NCI-H128 (cell line): ENCODE measurements around the gene ATF7IP.
"Not testable (repeated sequence)": the region's sequence is repeated elsewhere in the genome, so short reads cannot be mapped to it uniquely, and the experiment has no call there.

Source experiments
- DNase-seq: peaks from one replicate; lab custom pipeline; 2025; ENCODE audit not compliant: unreplicated experiment; lab: John Stamatoyannopoulos, UW

Gene ATF7IP

DNA sequence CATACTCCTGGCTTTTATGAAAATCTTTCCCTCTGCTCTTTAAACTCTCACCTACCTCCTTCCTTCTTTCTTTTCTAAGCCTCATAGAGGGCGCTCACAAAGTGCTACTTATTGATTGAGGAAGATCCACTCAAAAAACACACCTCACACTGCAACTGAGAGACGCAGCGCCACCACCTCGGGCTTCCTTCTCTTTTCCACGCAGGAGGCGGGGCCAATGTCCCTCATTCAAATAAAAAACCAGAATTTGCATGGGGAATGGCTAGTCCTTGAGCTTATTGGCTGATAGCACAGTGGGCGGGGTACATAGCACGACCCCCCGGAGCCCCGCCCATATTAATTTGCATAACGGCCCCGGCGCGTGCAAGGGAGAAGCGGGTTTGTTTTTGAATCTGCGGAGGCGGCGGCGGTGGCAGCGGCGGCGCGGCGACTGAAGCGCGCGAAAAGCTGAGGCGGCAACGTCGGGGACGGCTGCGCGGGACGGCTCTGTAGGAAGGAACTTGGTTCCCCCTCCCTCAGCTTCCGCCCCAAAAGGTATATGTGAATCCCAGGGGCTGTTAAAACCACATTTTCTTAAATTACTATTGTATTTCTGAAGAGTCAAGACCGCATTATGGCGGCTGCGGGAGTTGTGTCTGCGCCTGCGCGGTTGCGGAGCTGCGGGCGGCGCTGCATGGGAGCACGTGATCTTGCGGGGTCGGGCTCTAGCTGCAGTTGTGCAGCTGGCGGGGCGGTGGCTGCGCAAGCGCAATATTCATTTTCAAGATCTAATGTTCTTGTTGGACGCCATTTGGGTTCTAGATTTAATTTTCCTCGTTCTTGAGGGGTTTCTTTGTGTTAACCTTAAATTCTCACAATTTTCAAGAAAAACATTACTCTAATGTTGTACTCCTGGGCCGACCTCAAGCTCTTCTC lies at the start of gene ATF7IP:
Gene ATF7IP (plus strand): TSS at position 389 of the 915 bp plus-strand sequence. CDS start 58,234 bp downstream, outside the sequence.
- peak; percentile 90 for DNase-seq

GRCh38 chr12:14317362-14318146 lies 47.9 kb upstream of the ATF7IP start:
- DNase-seq: no peak

GRCh38 chr12:14319704-14320427 lies 45.6 kb upstream of the ATF7IP start:
- not testable (repeated sequence) for DNase-seq

DNA sequence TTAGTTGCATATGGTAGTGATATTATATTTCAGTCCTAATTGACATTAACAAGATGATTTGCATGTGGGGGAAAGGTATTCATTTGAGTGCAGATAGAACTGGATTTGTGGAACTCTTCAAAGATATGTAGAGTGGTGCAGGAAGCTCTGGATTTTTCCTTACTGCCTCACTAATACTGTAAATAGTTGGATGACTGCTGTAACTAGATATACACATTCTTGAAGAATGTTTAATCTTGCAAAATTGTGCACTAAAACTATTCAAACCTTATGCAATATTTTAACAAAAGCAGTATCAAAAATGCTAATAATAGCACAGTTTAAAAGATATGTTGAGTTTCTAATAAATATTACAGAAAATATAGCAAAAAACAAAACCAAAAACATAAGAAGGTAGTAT lies 43.1 kb upstream of the ATF7IP start:
- no peak for DNase-seq

DNA sequence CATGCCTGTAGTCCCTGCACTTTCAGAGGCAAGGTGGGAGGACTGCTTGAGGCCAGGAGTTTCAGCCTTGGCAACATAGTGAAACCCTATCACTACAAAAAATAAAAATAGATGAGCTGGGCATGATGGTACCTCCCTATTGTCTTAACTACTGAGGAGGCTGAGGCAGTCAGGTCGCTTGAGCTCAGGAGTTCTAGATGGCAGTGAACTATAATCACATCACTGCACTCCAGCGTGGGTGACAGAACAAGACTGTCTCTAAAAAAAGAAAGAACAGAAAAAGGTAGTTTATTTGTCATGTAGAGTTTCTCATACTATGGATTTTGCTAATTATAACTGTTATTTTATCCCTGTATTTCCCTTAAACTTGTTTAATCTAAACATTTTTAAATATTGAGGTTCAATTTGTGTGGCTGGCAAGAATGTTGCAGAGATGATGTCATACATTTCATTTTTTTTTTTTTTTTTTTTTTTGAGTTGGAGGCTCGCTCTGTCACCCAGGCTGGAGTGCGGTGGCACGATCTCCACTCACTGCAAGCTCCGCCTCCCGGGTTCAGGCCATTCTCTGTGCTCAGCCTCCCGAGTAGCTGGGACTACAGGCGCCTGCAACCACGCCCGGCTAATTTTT lies 39.7 kb upstream of the ATF7IP start:
- DNase-seq: no peak

DNA sequence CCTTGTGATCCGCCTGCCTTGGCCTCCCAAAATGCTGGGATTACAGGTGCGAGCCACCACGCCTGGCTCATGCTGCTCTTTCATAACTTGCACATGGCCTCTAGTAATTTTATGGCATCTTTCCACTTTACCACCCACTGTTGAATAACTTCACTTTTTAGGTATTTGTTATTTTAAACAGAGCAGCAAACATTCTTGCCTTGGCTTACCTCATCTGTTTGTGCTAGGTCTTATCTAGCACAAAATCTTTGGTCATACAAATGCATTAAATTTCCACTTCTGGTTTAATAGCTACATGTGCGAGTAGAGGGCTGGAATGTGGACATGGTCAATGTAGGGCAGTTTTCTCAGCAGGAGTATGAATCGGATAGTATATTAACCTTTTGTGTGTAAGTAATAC lies 38.8 kb upstream of the ATF7IP start:
- DNase-seq: no peak

- no peak for DNase-seq
These were observed 37.8 kb upstream of the ATF7IP start for GRCh38 chr12:14327711-14328110.

DNA sequence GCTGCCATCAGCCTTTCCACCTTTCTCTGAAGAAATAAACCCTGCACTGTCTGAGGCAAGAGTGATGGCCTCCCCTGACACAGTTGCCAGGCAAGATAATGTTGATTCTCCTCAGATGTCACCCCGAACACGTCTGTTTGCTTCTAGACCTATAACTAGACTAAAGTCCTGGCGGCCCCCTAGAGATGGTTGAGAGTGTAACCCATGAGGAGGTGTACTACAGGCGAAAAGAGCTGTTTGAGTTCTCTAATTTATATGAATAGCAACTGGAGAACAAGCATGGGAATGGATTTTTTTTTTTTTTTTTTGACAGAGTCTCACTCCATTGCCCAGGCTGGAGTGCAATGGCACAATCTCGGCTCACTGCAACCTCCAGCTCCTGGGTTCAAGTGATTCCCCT lies 33.0 kb upstream of the ATF7IP start:
- DNase-seq: no peak

DNA sequence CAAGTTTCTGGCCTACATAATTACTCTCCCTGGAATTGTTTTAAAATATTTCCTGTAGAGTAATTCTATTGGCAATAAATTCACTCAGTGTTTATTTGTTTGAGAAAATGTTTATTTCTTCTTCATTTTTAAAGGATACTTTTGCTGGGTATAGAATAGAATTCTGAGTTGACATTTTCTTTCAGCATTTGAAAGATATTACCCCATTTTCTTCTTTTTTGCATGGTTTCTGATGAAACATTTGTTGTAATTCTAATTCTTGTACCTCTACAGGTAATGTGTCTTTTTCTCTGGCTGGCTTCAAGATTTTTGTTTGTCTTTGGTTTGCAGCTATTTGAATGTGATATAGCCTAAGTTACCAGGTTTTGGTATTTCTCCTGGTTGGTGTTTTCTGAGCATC lies 25.1 kb upstream of the ATF7IP start:
- DNase-seq: no peak

DNA sequence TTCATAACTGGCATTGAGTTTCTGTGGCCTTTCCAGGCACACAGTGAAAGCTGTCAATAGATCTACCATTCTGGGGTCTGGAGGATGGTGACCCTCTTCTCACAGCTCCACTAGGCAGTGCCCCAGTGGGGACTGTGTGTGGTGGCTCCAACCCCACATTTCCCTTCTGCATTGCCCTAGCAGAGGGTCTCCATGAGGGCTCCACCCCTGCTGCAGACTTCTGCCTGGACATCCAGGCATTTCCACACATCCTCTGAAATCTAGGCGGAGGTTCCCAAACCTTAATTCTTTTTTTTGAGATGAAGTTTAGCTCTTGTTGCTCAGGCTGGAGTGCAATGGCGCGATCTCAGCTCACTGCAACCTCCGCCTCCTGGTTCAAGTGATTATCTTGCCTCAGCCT lies 14.0 kb upstream of the ATF7IP start:
- DNase-seq: not testable (repeated sequence)

DNA sequence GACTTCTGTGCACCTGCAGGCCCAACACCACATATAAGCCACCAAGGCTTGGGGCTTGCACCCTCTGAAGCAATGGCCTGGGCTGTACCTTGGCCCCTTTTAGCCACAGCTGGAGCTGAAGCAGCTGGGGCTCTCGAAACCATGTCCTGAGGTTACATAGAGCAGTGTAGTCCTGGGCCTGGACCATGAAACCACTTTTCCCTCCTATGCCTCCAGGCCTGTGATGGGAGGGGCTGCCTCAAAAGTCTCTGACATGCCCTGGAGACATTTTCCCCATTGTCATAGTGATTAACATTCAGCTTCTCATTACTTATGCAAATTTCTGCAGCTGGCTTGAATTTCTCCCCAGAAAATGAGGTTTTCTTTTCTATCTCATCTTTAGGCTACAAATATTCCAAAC lies 13.4 kb upstream of the ATF7IP start:
- DNase-seq: not testable (repeated sequence)

DNA sequence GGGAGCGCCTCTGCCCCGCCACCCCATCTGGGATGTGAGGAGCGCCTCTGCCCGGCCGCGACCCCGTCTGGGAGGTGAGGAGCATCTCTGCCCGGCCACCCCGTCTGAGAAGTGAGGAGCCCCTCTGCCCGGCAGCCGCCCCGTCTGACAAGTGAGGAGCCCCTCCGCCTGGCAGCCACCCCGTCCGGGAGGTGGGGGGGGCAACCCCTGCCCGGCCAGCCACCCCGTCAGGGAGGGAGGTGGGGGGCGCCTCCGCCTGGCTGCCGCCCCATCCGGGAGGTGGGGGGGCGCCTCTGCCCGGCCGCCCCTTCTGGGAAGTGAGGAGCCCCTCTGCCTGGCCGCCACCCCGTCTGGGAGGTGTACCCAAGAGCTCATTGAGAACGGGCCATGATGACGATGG lies 10.8 kb upstream of the ATF7IP start:
- DNase-seq: not testable (repeated sequence)

GRCh38 chr12:14356147-14356546 lies 9.3 kb upstream of the ATF7IP start:
- DNase-seq: no peak

DNA sequence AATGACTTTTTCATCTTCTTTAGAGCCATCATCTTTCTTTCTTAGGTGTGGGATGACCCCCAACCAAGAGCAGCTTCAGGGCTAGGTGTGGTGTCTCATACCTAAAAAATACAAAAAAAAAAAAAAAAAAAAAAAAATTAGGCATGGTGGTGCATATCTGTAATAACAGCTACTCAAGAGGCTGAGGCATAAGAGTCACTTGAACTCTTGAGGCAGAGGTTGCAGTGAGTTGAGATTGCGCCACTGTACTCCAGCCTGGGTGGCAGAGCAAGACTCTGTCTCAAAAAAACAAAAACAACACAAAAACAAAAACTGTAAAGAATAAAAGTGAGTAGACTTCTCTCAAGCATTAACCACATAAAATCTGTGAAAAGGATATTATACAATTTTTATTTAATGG lies 8.0 kb upstream of the ATF7IP start:
- DNase-seq: no peak

GRCh38 chr12:14362352-14362751 lies 3.1 kb upstream of the ATF7IP start:
- DNase-seq: no peak

DNA sequence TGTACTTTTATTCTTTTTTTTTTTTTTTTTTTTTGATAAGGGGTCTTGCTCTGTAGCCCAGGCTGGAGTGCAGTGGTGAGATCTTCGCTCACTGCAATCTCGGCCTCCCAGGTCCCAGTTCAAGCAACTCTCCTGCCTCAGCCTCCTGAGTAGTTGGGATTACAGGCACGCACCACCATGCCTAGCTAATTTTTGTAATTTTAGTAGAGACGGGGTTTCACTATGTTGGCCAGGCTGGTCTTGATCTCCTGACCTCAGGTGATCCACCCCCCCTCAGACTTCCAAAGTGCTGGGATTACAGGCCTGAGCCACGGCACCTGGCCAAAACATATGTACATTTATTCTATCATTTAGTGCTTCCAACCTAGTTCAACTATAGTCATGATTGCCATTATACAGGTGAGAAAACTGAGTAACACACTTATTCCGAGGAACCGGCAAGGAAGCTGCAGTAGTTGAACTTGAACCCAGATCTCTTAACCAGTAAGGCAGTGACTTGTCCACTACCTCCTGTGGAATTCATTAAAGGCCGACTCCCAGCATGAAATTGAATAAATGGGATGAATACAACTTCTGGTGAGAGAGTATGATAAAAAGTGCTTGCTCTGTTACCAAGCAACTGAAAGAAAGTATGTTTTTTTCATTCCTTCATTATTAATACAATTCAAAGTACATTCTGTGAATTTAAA lies 755 bp upstream of the ATF7IP start:
- DNase-seq: no peak

DNA sequence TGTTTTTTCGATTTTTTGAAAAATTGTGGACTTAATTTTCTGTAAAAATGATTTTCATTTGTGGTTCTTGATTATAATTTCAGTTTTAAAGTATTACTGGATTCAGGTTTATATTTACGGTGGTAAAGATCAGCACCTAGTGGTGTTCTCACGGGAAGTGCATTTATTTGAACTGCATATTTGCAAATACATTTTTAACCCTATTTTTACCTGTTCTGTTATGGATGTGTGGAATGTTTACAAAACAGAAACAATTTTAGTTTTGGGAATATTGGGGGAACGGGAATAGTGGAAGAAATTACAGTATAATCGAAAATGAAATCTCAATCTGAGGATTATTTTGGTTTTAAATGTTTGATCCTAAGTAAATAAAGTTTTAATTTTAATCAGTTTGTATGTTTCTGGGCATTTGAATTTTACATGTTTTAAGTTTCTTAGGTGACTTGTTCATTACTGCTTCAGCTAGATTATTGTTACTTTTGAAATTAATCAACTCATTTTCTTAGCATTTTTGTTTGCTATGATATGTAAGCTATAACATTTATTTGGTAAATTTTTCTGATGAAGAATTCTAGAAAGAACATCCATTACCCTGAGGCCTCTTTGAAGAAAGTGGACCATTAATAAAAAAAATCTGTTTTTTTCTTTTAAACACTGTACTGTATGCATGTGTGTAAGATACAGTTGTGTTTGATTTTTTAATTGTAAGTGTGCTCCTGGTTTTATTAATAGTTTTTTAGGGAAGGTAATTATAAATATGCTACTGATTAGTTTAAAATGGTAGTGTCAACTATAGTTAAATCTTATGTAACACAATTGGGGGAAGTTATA lies 942 bp downstream of the ATF7IP start:
- no peak for DNase-seq

DNA sequence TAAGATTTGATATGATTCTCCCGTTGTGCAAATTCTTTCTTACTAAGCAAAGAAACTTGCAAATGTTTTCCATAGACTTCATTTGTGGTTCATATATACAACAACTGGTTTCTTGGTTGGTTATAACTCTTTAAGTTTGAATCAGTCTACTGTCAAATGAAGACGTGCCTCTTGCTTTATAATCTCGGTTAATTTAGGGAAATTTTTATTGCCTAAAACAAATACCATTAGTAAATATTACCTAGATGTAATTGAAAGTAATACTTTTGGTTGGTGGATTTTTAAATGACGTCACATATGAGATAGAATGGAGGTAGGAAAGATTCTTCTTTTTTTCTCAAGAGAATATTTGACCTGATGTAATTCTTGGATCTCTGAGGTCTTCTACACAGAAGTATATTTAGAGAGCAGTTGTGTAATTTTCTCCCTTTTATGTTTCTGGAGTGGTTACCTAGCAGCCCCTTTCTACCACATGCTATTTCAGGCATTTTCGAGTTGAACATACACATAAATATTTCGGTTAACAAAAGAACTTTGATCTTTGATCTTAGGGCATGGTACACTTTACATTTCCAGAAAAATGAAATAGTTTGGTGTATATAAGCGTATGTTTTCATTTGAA lies 1.7 kb downstream of the ATF7IP start:
- no peak for DNase-seq

DNA sequence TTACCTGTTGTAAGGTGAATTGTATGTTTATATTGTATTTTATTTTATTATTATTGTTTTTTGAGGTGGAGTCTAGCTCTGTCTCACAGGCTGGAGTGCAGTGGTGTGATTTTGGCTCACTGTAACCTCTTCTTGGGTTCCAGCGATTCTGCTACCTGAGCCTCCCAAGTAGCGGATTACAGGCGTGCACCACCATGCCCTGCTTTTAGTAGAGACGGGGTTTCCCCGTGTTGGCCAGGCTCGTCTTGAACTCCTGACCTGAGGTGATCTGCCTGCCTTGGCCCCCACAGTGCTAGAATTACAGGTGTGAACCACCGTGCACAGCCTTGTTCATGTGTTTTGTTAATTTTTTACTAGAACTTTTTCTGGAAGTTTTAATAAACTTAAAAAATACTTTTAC lies 3.8 kb downstream of the ATF7IP start:
- DNase-seq: no peak
